Stomach (tissue), 9 donors: ENCODE measurements around the gene AJAP1. TPM values are rescaled to one million over a fixed set of nuclear protein-coding genes. Genes with fewer than 3 reads are reported as not detected.

Experiments used
- DNase-seq, 2 donors: peaks; one replicate each; pipeline versions ENCODE4 v3.0.0 to v3.0.0-alpha.2; 2013 to 2019
- H3K27ac ChIP-seq, 5 donors: fragments of 200-600 bp in 4 of 5; sonication (generic) in 4 of 5; one replicate each; pipeline ENCODE4 v1.5.1; 2013 to 2019; ENCODE audit warnings: mild to moderate bottlenecking in 1 of 5, moderate library complexity in 1 of 5
- H3K27me3 ChIP-seq, 3 donors: fragments of 200-600 bp; sonication (generic); one replicate each; pipeline ENCODE4 v1.5.1; 2017 to 2019; ENCODE audit warnings: mixed run types in 1 of 3
- H3K36me3 ChIP-seq, 4 donors: fragments of 200-600 bp; sonication (generic); 1 replicate in 3 of 4; 2 replicates in 1 of 4; pipeline ENCODE4 v1.5.1; 2016 to 2019
- H3K4me1 ChIP-seq, 4 donors: fragments of 200-600 bp; sonication (generic); one replicate each; pipeline ENCODE4 v1.5.1; 2016 to 2019
- H3K4me3 ChIP-seq, 4 donors: fragments of 200-600 bp; sonication (generic) in 3 of 4; one replicate each; pipeline ENCODE4 v1.5.1; 2016 to 2019; ENCODE audit warnings: mild to moderate bottlenecking in 1 of 4
- H3K9me3 ChIP-seq, 4 donors: fragments of 200-600 bp; sonication (generic); one replicate each; pipeline ENCODE4 v1.5.1; 2016 to 2019
- EP300 ChIP-seq: sonication (generic); formaldehyde crosslinking; IDR thresholded peaks from one replicate; pipeline ENCODE4 v1.6.1; 2017; ENCODE audit warnings: antibody characterized with exemption
- POLR2A ChIP-seq, 4 donors: fragments of 450-650 bp; IDR thresholded peaks; one replicate each; pipeline ENCODE4 v1.6.1; 2016; ENCODE audit warnings: antibody characterized with exemption in 4 of 4, control low read depth in 2 of 4, mild to moderate bottlenecking in 1 of 4, moderate library complexity in 1 of 4
- POLR2AphosphoS5 ChIP-seq, 3 donors: sonication (generic); formaldehyde crosslinking; IDR thresholded peaks; one replicate each; pipeline ENCODE4 v1.6.1; 2016; ENCODE audit warnings: antibody characterized with exemption in 3 of 3
- WGBS, 5 donors: extraction: QIAGEN DNeasy Blood & Tissue Kit in 3 of 5; methylation state at CpG; one replicate each; pipeline versions ENCODE4 v1.1.5 to v1.1.7; 2013 to 2018; 5-methylcytosine and 5-hydroxymethylcytosine counted together
- intact Hi-C: fragments of 100-400 bp; cut with DNase I; formaldehyde crosslinking; loops from one replicate; pipeline ENCODE4 v1.15.1; 2023; ENCODE audit warnings: low total_unique reads
- polyA plus RNA-seq, 3 donors: library from polyadenylated mRNA; stranded (reverse); fragments of 200-250 nt; gene quantifications; one replicate each; pipeline ENCODE4 v1.2.3, GENCODE V29; 2013
- total RNA-seq, 5 donors: library from RNA; depleted of rRNA; stranded (reverse); fragments of >200 nt; gene quantifications; one replicate each; pipeline versions ENCODE4 v1.1.0 to v1.2.3, GENCODE V29; 2014 to 2016
- TF ChIP-seq, protein P1 (sequence below), 7 experiments: fragments of 450-650 bp in 4 of 7; fragments of 200-600 bp in 3 of 7; sonication (generic) in 3 of 7; IDR thresholded peaks; one replicate each; pipeline ENCODE4 v1.5.1; 2016 to 2019; ENCODE audit warnings: antibody characterized with exemption in 7 of 7, control low read depth in 2 of 7, mild to moderate bottlenecking in 1 of 7
- donor health status: healthy with polysubstance abuse.
- donor health status: Bipolar disorder and iron deficiency.
- donor health status: healthy.

Gene AJAP1
- total and polyA plus RNA-seq, 8 donors: 0.10 to 1.1 (median 0.14) TPM; not detected in 3

DNA sequence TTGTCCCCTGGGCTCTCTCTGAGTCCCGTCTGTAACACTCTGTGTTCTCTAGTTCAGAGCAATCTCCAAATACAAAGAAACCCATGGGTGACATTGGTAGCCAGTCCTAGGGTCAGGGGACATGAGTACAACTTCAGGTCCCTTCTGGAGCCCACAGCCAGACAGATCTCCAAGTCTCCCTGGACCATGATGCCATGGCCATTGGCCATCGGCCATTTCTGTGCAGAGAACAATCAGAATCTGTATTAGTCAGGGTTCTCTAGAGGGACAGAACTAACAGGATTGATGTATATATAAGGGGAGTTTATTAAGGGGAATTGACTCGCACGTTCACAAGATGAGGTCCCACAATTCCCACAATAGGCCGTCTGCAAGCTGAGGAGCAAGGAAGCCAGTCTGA lies 106.9 kb downstream of the AJAP1 start:
- H3K9me3 ChIP-seq: peaks cover 0 to 11% (median 2%) of the 10 kb centered on the region in 4 donors
- intact Hi-C loops: no loop called here
- no peak overlapping the region for H3K27ac ChIP-seq
- H3K4me3 ChIP-seq: no peak overlapping the region
- peaks cover 0 to 29% (median 0%) of the 10 kb centered on the region in 3 donors for H3K27me3 ChIP-seq
- WGBS, 5 donors: 87 to 93% (median 88%) methylated on average over 5 of the region's 5 CpGs
- TF ChIP-seq POLR2AphosphoS5 (IDR thresholded peaks at IDR 0.05) (no peak), POLR2A (IDR thresholded peaks at IDR 0.05) (no peak), EP300 (no peak)
- TF ChIP-seq, protein P1, sequence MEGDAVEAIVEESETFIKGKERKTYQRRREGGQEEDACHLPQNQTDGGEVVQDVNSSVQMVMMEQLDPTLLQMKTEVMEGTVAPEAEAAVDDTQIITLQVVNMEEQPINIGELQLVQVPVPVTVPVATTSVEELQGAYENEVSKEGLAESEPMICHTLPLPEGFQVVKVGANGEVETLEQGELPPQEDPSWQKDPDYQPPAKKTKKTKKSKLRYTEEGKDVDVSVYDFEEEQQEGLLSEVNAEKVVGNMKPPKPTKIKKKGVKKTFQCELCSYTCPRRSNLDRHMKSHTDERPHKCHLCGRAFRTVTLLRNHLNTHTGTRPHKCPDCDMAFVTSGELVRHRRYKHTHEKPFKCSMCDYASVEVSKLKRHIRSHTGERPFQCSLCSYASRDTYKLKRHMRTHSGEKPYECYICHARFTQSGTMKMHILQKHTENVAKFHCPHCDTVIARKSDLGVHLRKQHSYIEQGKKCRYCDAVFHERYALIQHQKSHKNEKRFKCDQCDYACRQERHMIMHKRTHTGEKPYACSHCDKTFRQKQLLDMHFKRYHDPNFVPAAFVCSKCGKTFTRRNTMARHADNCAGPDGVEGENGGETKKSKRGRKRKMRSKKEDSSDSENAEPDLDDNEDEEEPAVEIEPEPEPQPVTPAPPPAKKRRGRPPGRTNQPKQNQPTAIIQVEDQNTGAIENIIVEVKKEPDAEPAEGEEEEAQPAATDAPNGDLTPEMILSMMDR (IDR thresholded peaks at IDR 0.05): no peak
- no peaks in the 10 kb centered on the region for H3K36me3 ChIP-seq
- H3K4me1 ChIP-seq: no peaks in the 10 kb centered on the region
- DNase-seq: no peak

DNA sequence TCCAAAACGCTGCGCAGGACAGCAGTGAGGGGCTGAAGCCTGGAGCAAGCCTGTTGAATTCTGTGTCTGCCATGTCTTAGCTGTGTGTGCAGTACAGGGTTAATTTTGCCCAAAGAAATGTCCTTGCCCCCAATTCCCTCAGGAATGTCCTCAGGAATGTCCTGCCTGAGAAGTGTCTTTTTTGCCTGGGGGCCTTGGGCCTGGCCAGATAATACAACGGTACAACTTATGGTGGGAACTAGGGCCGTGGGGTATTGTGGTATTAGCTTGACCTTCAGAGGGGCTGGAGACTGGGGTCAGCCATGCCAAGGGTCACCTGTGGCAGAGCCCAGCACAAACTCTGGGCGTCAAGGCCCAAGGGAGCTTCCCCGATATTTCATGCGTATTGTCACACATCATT lies 107.7 kb downstream of the AJAP1 start:
- Histone ChIP-seq H3K27ac (no peak overlapping the region), H3K4me1 (no peaks in the 10 kb centered on the region), H3K27me3 (peaks cover 0 to 22% (median 0%) of the 10 kb centered on the region in 3 donors), H3K36me3 (no peaks in the 10 kb centered on the region), H3K9me3 (peaks cover 0 to 11% (median 2%) of the 10 kb centered on the region in 4 donors), H3K4me3 (no peak overlapping the region)
- intact Hi-C loops: no loop called here
- WGBS, 5 donors: 59 to 76% (median 69%) methylated on average over 4 to 7 of the region's 7 CpGs
- DNase-seq: no peak
- TF ChIP-seq EP300: no peak
- no peak for TF ChIP-seq POLR2AphosphoS5 (IDR thresholded peaks at IDR 0.05)
- TF ChIP-seq, protein P1 (IDR thresholded peaks at IDR 0.05): no peak
- no peak for TF ChIP-seq POLR2A (IDR thresholded peaks at IDR 0.05)

DNA sequence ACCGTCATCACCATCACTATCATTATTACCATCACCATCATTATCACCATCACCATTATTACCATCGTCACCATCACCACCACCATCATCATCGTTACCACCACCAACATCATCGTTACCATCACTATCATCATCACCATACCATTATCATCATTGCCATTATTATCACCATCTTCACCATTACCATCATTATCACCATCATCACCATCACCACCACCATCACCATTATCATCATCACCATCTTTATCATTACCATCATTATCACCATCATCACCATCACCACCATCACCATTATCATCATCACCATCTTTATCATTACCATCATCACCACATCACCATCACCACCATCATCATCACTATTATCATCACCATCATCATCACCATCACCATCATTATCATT lies 112.9 kb downstream of the AJAP1 start:
- intact Hi-C loops: no loop called here
- no peaks in the 10 kb centered on the region for H3K4me1 ChIP-seq
- 79 to 96% (median 93%) methylated on average over 4 of the region's 4 CpGs for WGBS, 5 donors
- TF ChIP-seq, protein P1 (IDR thresholded peaks at IDR 0.05): no peak
- no peak for TF ChIP-seq POLR2A (IDR thresholded peaks at IDR 0.05)
- no peak for TF ChIP-seq POLR2AphosphoS5 (IDR thresholded peaks at IDR 0.05)
- TF ChIP-seq EP300: no peak
- H3K27me3 ChIP-seq: peaks cover 0 to 18% (median 0%) of the 10 kb centered on the region in 3 donors
- H3K9me3 ChIP-seq: no peaks in the 10 kb centered on the region
- H3K36me3 ChIP-seq: no peaks in the 10 kb centered on the region
- no peak overlapping the region for H3K4me3 ChIP-seq
- no peak for DNase-seq
- H3K27ac ChIP-seq: no peak overlapping the region

DNA sequence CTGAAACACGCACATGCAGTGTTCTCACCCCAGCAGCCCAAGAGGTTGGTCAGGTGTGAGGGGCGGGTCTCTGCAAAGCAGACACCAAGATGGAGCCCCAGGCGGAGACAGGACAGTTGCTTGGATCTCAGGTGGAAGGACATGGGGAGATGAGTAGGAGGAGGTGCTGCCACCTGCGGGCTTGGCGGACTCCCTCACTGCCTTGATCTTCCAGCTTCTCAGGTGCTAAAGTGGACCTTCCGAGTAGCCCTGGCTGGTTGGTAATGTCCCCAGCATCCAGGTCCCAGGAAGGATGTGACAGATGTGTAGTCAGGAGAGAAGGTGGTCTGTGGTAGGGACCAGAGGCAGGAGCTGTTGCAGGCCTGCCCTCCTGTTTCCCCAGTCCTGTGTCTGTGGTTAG lies 114.1 kb downstream of the AJAP1 start:
- Histone ChIP-seq H3K9me3 (no peaks in the 10 kb centered on the region), H3K27ac (no peak overlapping the region), H3K27me3 (peaks cover 0 to 22% (median 0%) of the 10 kb centered on the region in 3 donors), H3K4me3 (no peak overlapping the region), H3K36me3 (no peaks in the 10 kb centered on the region), H3K4me1 (no peaks in the 10 kb centered on the region)
- intact Hi-C loops: no loop called here
- TF ChIP-seq, protein P1 (IDR thresholded peaks at IDR 0.05): no peak
- DNase-seq: no peak
- WGBS, 5 donors: 85 to 97% (median 87%) methylated on average over 6 of the region's 6 CpGs
